Measurements from ENCODE around the gene FSIP1. TPM values are rescaled to one million over a fixed set of nuclear protein-coding genes. Genes with fewer than 3 reads are reported as not detected.

The FSIP1 gene
- total and polyA plus RNA-seq, 9 of the 15 experiments (the other 6 are each of a cell fraction or from before 2014, with no cell fraction given): 0.07 to 0.51 (median 0.29) TPM

DNA sequence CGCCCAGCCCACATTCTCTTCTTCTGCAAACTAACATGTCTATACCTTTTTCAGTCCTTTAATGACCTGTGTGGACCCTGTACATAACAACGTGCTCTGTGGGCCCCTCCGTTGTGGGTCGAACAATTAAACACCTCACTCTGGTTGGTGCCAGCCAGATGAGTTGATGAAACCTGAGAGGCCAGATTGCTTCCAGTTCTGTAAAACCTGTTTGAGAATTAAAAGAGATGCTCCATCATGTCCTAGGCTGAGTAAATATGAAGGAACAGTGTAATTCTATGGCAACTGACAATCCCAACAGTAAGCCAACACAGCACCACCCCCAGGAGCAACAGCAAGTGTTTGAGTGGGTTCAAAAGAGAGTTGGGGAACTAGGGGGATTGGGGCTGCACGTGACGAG lies 207.5 kb downstream of the FSIP1 start:
- H3K27ac ChIP-seq (ENCODE audit: extremely low read depth, low read depth, low read length): no peak overlapping the region
- H2AFZ ChIP-seq (ENCODE audit: low read depth, low read length): no peak overlapping the region
- TF ChIP-seq JUNB (CRISPR knock-in tag; conservative IDR thresholded peaks at IDR 0.05): no peak
- intact Hi-C loops (cut with micrococcal nuclease) (loop anchor here (5.0 to 10.0 kb wide), 2 partner anchors 63 to 260 kb away; no protein-coding TSS in a partner anchor), in situ Hi-C loops (cut with MboI) (loop anchor here (25.0 kb wide), 1 partner anchor 763 kb away; no protein-coding TSS in a partner anchor)
- H4K20me1 ChIP-seq (replicated peaks; ENCODE audit: control insufficient read depth, insufficient read depth, low read length): no peaks in the 10 kb centered on the region
- peaks cover 7% of the 10 kb centered on the region for H3K9me3 ChIP-seq (replicated peaks; ENCODE audit: control insufficient read depth, insufficient read depth, low read depth, low read length)
- no peaks in the 10 kb centered on the region for H3K79me2 ChIP-seq (ENCODE audit: control insufficient read depth, insufficient read depth, low read length)
- POLR2A ChIA-PET: no interaction called here
- no peak overlapping the region for H3K9ac ChIP-seq (ENCODE audit: insufficient read depth in 1 of 2, low read depth in 2 of 2, low read length in 2 of 2)
- no peak for FAIRE-seq
- no peaks in the 10 kb centered on the region for H3K36me3 ChIP-seq (ENCODE audit: control insufficient read depth, insufficient read depth, low read length)
- ATAC-seq: no peak
- no peak overlapping the region for H3K4me3 ChIP-seq
- no TSS peak for BruUV-seq (replicated peaks)
- 1% methylated on average over 5 of the region's 6 CpGs for WGBS (ENCODE audit: insufficient coverage, low coverage, missing lambda C conversion rate)
- CTCF ChIA-PET (ENCODE audit: low intra/inter-chr PET ratio): no interaction called here
- H3K9me1 ChIP-seq (ENCODE audit: control insufficient read depth, insufficient read depth, low read length): no peaks in the 10 kb centered on the region
- H3K4me1 ChIP-seq (replicated peaks in 1 of 2; ENCODE audit: control insufficient read depth in 2 of 2, insufficient read depth in 2 of 2, low read length in 2 of 2): peaks cover 0 to 2% of the 10 kb centered on the region in 2 experiments; a peak in 1 of 5 replicates
- DNase-seq (ENCODE audit: extremely low read depth in 1 of 4, low spot score in 3 of 4): no peak
- no peak overlapping the region for H3K4me2 ChIP-seq (ENCODE audit: insufficient read depth, low read length)
- peaks cover 18 to 22% of the 10 kb centered on the region in 2 experiments for H3K27me3 ChIP-seq (ENCODE audit: control insufficient read depth in 2 of 2, insufficient read depth in 2 of 2, low read length in 2 of 2)

DNA sequence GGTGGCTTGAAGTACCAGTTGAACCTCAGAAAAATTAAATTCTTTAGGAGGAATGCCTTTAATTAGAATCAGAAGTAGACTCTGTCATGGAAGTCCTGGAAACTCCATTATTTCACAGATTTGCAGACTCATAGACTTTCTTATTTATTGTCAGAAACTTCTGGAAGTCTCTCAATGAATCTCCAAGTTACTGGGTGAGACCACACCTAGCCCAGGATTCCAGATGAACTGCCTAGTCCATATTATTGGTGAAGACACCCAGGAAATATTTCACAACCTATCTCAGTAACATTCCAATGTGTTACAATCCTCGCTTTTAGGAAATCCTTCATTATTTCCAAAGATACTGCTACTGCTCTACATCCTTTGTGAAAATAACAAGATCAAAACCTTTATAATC lies 208.2 kb downstream of the FSIP1 start:
- in situ Hi-C loops (cut with MboI): no loop called here
- CTCF ChIA-PET (ENCODE audit: low intra/inter-chr PET ratio): no interaction called here

More for the DNA sequence above, 208.2 kb downstream of the FSIP1 start:
- Histone ChIP-seq H3K4me3 (no peak overlapping the region), H3K79me2 (ENCODE audit: control insufficient read depth, insufficient read depth, low read length) (no peaks in the 10 kb centered on the region), H3K9me1 (ENCODE audit: control insufficient read depth, insufficient read depth, low read length) (no peaks in the 10 kb centered on the region), H3K4me1 (replicated peaks in 1 of 2; ENCODE audit: control insufficient read depth in 2 of 2, insufficient read depth in 2 of 2, low read length in 2 of 2) (no peaks in the 10 kb centered on the region), H3K9me3 (replicated peaks; ENCODE audit: control insufficient read depth, insufficient read depth, low read depth, low read length) (peaks cover under 1% of the 10 kb centered on the region), H2AFZ (ENCODE audit: low read depth, low read length) (no peak overlapping the region), H3K36me3 (ENCODE audit: control insufficient read depth, insufficient read depth, low read length) (no peaks in the 10 kb centered on the region), H4K20me1 (replicated peaks; ENCODE audit: control insufficient read depth, insufficient read depth, low read length) (no peaks in the 10 kb centered on the region), H3K9ac (ENCODE audit: insufficient read depth in 1 of 2, low read depth in 2 of 2, low read length in 2 of 2) (no peak overlapping the region), H3K4me2 (ENCODE audit: insufficient read depth, low read length) (no peak overlapping the region), H3K27me3 (ENCODE audit: control insufficient read depth in 2 of 2, insufficient read depth in 2 of 2, low read length in 2 of 2) (peaks cover 17 to 18% of the 10 kb centered on the region in 2 experiments), H3K27ac (ENCODE audit: extremely low read depth, low read depth, low read length) (no peak overlapping the region)
- intact Hi-C loops (cut with micrococcal nuclease): loop anchor here (10.0 kb wide), 1 partner anchor 260 kb away; no protein-coding TSS in a partner anchor
- POLR2A ChIA-PET: no interaction called here
- 0% methylated on average over 1 of the region's 1 CpG for WGBS (ENCODE audit: insufficient coverage, low coverage, missing lambda C conversion rate)
- TF ChIP-seq, protein P1, sequence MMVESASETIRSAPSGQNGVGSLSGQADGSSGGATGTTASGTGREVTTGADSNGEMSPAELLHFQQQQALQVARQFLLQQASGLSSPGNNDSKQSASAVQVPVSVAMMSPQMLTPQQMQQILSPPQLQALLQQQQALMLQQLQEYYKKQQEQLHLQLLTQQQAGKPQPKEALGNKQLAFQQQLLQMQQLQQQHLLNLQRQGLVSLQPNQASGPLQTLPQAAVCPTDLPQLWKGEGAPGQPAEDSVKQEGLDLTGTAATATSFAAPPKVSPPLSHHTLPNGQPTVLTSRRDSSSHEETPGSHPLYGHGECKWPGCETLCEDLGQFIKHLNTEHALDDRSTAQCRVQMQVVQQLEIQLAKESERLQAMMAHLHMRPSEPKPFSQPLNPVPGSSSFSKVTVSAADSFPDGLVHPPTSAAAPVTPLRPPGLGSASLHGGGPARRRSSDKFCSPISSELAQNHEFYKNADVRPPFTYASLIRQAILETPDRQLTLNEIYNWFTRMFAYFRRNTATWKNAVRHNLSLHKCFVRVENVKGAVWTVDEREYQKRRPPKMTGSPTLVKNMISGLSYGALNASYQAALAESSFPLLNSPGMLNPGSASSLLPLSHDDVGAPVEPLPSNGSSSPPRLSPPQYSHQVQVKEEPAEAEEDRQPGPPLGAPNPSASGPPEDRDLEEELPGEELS (CRISPR knock-in tag; IDR thresholded peaks at IDR 0.05; ENCODE audit: borderline replicate concordance): no peak
- no peak for TF ChIP-seq CBFA2T3 (IDR thresholded peaks at IDR 0.05)
- no peak for TF ChIP-seq NCOA2 (IDR thresholded peaks at IDR 0.05; ENCODE audit: partially characterized antibody in 2 of 2)
- no peak for TF ChIP-seq SMAD2 (IDR thresholded peaks at IDR 0.05; ENCODE audit: low read depth, low read length)
- no peak for TF ChIP-seq TARDBP (IDR thresholded peaks at IDR 0.05)
- TF ChIP-seq SMAD3 (CRISPR knock-in tag; conservative IDR thresholded peaks at IDR 0.05): no peak
- TF ChIP-seq PHB2 (IDR thresholded peaks at IDR 0.05; ENCODE audit: low read depth): no peak
- TF ChIP-seq, protein P2, sequence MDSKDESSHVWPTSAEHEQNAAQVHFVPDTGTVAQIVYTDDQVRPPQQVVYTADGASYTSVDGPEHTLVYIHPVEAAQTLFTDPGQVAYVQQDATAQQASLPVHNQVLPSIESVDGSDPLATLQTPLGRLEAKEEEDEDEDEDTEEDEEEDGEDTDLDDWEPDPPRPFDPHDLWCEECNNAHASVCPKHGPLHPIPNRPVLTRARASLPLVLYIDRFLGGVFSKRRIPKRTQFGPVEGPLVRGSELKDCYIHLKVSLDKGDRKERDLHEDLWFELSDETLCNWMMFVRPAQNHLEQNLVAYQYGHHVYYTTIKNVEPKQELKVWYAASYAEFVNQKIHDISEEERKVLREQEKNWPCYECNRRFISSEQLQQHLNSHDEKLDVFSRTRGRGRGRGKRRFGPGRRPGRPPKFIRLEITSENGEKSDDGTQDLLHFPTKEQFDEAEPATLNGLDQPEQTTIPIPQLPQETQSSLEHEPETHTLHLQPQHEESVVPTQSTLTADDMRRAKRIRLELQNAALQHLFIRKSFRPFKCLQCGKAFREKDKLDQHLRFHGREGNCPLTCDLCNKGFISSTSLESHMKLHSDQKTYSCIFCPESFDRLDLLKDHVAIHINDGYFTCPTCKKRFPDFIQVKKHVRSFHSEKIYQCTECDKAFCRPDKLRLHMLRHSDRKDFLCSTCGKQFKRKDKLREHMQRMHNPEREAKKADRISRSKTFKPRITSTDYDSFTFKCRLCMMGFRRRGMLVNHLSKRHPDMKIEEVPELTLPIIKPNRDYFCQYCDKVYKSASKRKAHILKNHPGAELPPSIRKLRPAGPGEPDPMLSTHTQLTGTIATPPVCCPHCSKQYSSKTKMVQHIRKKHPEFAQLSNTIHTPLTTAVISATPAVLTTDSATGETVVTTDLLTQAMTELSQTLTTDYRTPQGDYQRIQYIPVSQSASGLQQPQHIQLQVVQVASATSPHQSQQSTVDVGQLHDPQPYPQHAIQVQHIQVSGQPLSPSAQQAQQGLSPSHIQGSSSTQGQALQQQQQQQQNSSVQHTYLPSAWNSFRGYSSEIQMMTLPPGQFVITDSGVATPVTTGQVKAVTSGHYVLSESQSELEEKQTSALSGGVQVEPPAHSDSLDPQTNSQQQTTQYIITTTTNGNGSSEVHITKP (IDR thresholded peaks at IDR 0.05; ENCODE audit: partially characterized antibody): no peak
- BruUV-seq (replicated peaks): no TSS peak
- DNase-seq (ENCODE audit: extremely low read depth in 1 of 4, low spot score in 3 of 4) (no peak), FAIRE-seq (no peak), ATAC-seq (no peak)

All from K562 (cell line).